GM11168 (cell line): ENCODE results near the gene CDCA4.

Experiments used
- in situ Hi-C: fragments of 300-500 bp; cut with MboI; formaldehyde crosslinking; loops from one replicate; pipeline ENCODE4 v1.12.0; 2022; ENCODE audit warnings: low sequenced_read_pairs; ENCODE audit not compliant: unreplicated experiment

CDCA4 gene

DNA sequence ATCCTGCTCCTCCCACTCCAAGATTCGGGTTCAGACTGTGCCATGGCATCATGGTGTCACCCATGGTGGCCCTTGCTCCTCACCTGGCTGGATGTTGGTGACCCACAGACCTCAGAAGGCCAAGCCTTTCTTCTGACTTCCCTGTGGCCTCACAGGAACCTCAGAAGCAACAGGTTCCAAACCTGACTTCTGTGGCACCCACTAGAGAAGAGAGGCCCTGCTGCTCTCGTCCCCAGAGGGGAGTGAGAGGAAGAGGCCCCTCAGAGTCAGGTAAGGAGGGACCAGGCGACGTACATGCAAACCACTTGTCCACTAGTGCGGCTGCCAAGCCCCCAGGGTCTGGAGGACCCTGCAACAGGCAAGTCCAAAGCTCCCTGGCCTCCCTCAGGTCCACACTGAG, 24.9 kb downstream of the CDCA4 start:
- in situ Hi-C loops, result no loop called here

DNA sequence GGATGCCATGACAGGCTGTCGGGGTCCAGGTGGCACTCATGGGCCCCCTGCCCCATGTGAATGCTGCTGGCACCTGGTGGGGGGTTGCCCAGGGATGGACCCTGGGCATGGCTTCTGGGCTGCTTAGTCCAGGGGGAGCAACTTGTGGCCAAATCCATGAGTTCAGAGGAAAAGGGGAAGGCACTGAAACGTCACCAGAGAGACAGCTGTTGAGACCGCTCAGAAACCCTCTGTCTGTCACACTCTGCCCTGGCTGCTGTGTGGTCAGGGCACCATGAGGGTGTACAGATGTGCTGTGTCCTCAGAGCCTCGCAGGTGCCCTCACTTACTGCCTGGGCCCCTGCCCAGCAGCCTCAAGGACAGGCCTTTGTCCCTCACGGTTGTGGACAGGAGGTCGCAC, 25.9 kb downstream of the CDCA4 start:
- in situ Hi-C loops, result no loop called here

DNA sequence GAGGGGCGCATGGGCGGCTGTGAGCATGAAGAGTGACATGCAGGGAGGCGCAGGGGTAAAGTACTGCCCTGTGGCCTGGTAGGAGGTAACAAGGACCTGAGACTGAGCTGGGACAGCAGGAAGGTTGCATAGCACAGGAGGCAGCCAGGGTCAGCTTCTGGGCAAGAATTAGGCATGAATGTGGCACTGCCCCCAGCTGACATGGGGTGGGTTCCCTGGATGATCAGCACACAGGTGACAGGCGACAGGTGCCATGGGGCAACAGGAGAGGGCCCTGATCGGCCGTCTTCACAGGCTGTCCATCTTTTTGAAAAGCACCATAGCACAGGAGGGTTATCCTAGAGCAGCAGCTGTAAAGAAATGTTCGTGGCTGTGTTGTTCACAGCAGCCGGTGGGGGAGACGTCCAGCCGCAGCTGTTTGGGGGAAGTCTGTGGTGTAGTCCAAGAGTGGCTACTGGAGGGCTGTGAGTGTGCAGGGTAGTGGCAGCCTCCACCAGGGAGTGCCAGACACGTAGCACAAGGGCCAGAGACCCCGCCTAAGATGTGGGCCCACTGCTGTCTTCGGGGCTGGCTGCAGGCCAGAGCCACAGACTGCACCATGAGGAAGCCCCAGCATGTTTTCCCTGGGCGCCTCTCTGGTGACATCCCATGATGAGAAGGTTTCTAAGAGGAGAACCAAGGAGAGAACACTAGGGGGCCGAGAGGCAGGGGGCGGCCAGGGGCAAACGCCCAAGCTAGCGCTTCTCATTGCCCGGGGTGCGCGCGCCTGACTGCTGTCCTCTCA, 26.9 kb downstream of the CDCA4 start:
- in situ Hi-C loops, result no loop called here

DNA sequence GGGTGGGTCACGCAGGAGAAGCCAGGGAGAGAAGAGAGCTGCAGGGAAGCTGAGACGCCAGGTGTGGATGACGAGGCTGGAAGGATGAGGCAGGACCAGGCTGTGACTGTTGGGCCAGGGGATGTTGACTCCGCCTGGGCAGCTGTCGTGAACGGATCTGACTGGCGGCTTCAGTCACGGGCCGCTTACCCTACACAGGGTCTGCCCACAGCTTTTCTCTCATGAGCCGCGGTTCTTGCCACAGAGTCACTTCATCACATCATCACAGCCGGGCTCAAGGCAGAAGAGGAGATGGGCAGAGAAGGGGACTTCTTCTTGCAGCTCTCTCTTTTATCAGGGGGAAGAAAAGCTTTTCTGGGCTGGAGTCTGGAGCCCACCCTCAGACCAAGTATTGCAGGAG, 27.6 kb downstream of the CDCA4 start:
- in situ Hi-C loops, result no loop called here

DNA sequence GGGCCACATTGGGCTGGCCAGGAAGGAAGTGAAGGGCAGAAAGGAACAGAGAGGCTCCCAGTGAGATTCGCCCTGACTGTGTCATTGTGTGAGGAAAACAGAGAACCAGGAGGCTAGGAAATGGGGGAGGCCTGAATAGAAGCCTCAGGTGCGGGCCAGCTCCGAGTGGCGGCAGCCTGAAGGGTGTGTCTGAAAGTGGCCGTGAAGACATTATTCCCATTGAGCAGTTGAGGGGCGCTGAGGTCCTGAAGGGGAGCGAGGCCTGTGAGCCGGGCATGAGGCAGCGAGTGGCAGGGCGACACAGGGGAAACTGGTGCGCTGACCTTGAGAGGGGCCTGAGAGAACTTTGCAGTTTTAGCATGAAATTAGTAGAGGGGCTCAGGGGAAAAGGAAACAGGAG, 28.4 kb downstream of the CDCA4 start:
- in situ Hi-C loops, result no loop called here

DNA sequence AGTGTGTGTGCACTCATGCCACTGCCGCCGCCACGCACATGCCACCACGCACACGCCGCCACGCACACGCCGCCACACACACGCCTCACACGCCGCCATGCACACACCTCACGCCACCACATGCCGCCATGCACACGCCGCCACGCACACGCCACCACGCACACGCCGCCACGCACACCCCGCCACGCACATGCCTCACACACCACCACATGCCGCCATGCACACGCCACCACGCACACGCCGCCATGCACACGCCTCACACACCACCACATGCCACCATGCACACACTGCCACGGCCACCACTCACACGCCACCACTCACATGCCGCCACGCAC, 29.0 kb downstream of the CDCA4 start:
- in situ Hi-C loops, result no loop called here

DNA sequence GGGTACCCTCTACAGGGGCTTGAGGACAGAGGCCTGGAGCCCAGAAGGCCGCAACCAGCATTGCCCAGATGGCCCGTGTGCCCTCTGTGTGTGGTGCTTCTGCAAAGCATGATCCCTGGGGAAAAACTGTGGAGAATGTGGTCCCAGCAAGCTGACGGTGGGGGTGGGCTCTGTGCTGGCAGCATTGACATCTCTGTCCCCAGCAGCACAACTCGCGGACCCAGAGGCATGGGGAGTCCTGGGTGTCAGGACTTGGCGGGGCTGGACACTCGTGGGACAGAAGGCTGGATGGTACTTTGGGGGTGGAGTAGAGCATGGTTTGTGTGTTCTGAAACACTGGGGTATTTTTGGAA, 31.0 kb downstream of the CDCA4 start:
- in situ Hi-C loops, result no loop called here

DNA sequence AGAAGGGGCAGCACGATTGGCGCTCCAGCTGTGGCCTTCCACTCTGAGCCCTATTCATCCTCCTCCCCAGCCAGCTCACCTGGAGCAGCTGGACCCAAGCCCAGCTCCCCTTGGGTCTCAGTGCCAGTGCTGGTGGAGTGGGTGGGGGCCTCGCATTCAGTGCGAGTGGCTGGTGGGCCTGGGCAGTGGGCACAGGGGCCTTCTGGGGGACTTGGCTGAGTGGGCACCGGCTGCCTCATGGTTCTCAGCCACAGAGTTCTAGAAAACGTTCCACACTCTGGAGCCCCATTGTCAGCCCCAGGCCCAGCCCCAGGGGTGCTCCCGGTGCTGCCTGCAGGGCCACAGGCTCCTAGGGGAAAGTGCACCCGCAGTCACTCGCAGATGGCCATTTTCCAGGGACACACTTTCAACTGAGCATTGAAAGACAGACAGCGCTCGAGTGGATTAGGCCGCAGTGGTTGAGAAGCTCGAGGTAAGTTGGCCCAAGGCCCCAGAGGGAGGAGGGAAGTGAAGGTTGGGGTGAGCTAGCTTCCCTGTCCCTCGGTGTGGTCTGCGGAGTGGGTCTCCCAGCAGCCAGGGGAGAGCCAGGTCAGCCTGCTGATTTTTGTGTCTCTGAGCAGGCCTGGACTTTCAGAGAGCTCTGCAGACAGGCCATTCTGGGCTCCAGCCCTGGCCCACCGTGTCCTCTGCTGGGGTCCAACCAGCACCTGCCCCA, 31.5 kb downstream of the CDCA4 start:
- in situ Hi-C loops, result no loop called here

DNA sequence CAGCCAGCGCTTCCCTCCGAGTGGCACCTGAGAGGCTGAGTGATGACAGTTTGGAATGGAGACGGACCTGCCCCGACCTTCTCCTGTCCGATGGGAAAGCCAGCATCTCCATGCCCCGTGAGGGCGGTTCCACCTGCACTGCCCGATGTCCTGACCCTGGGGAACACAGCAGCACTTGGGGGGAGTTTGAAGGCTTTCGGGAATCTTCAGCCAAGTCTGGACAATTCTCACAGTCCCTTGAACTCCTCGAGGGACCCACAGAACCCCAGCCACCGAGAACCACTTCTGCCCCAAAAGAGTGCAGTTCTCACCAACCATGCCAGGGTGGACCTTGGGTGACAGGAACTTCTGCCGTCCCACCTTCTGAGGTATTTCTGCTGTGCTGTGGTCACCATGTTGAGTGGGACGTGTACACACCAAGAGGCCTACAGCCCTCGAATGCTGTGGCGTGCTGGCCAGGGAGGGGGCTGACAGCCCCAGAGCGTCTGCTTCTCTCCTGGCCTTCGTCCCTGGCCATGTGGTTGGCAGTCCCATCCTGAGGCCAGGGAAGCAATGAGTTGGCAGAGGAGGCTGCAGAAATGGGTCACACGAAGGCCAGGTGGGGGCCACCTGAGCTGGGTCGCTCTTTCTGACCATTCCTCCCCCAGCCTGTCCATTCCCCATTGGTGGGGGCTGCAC, 34.3 kb downstream of the CDCA4 start:
- in situ Hi-C loops, result no loop called here

DNA sequence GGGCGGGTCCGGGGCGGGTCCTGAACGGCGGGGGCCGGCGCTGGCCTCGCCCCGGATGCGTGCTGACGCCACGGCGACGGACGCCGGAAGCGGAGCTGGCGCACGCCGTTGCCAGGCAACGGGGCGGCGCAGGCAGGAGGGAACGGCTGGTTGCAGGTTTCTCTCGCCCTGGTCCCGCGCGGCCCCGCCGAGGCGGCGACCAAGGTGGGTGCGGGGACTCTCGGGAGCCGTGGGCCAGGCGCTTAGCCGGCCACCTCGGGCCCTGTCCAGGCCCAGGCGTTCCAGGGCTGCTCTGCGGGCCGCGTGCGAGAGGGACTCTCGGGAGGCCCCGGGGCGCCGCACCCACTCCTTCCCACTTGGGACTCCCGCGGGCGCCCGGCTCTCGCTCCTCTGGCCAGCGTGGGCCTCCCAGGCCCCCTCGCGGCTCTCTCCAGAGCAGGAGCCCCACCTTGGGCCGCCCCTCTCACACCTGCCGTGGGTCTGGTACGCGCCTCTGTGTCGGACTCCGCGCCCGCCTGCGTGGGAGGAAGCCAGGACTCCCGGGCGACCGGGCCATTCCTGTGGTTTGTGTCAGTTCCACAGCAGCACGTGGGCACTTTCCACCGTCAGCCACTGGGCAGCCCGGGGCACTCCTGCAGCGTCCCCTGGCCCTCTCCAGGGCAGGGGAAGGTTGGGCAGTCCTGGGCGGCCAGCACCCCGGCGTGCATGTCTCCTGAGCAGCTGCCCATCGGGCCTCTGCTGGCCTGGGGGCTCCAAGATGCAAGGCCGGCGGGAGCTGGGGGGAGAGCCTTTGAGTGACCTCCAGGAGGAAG, 35.0 kb downstream of the CDCA4 start, which contains the start of gene CLBA1:
TSS of gene CLBA1 (plus strand) at position 114 of the 812 bp plus-strand sequence. CDS start at position 758, 644 bp downstream.
- in situ Hi-C loops, result no loop called here

DNA sequence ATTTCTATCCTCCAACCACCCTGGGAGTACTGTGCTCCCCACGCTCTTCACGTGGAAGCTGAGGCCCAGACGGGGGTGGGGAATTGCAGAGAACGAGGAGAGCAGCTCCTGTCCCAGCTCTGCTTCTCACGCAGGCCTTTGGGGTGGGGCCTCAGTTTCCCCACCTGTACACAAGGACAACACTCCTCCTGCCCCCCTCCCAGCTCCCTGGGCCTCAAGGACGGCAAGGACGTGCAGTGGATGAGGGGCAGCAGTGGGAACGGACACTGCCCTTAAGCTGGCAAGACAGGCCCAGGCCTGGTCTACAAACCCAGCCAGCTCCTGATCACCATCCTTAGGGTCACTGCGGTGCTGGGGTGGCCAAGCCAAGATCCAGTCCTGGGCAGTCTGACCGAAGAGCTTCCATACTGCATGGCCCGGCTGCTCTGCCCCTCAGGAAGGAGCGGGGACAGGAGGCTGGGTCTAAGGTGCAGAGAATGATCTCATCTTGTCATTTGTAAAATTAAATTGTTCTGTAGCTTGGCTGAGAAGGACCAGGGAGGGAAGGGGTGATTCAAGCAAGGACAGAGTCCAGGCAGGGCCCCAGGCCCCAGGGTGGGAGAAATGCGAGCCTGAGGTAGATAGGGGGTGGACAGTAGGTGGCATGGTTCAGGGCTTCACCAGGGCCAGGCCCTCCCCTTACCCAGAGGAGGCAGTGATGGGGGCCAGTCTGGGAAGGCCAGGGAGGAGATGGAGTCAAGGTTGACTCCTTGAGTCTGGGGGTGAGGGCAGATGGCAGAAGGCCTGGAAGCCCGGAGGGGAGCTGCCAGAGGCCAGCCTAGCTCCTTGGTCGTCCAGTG, 36.6 kb downstream of the CDCA4 start:
- in situ Hi-C loops, result no loop called here

DNA sequence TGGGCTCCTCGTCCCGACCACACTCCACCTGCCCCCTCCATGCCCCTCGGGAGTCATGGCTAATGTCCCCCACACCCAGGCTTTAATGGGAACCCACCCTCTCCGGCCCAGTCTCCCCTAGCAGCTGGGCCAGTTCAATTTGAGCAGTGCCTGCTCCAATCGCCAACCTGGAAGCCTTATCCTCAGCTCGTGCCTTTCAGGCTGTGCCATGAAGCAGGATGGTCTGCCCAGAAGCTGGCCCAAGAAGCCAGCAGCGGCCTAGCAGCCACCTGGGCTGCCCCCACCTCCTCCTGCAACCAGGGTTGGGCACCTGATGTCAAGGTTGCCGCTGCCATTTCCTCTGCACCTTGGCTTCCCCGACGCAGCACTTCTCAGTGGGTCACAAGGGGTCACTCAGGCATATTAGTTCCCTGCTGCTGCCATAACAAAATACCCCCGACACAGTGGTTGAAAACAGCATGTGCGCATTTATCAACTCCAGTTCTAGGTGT, 37.6 kb downstream of the CDCA4 start:
- in situ Hi-C loops, result no loop called here

DNA sequence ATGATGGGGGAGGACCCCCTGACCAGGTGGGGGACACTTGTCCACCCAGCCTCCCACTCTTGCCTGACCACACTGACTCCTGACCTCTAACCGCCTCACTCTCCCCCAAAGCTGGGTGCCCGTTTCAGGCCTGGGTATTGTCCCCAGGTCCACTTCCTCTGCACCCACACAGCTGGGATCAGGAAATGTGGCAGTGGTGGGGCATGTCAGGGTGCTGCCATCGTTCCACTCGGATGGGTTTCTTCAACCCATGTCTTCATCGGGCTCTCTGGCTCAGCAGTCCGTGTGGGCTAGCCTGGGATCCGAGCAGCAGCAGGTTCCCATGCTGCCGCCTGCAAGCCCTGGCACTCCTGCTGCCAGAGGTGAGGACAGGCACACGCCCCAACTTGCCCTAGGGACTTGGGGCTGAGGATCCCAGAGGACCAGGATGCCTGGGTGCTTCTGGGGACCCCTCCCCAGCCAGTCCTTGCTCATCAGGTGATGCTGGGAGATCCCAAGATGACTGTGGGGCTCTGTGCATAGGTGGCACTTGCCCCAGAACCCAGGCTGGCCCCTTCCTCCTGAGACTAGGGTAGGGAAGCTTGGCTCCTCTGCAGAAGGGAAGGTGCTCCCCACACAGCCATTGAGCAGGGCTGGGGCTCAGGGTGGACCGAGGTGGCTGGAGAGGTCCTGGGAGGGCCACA, 38.2 kb downstream of the CDCA4 start:
- in situ Hi-C loops, result no loop called here

DNA sequence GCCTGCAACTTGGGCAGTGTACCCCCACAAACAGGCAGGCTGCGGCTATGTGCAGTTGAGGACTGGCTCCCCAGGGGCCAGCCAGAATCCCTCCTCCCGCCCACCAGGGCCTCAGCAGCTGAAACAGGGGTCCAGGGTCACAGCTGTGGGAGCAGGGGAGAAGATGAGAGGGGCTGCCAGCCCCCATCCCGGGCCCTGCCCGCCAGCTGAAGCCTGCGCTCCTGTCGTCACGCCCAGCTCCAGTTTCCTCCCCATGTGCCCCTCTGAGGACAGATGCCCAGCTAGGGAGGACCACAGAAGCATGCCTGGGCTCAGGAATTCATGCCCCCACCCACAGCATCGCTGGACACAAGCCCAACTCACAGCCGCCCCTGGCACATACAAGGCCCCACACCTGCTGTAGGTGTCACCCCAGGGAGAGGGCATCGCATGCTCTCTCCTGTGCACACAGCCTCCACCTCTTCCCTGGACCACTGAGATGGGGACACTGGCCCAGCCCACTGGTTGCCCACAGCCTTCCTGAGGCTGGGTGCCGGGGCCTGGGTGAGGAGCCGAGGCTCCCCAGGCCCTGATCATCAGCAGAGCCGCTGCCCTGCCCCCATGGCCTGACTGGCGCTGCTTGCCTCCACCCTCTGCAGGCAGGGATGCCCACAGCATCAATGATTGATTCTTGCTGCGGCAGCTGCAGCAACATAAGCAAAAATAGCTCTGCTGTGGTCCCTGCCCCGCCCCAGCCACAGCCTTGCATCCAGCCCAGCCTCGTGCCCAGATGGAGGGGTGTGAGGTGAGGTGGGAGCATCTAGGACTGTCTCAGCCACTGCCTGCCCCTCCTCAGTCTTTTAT, 39.0 kb downstream of the CDCA4 start:
- in situ Hi-C loops, result no loop called here

DNA sequence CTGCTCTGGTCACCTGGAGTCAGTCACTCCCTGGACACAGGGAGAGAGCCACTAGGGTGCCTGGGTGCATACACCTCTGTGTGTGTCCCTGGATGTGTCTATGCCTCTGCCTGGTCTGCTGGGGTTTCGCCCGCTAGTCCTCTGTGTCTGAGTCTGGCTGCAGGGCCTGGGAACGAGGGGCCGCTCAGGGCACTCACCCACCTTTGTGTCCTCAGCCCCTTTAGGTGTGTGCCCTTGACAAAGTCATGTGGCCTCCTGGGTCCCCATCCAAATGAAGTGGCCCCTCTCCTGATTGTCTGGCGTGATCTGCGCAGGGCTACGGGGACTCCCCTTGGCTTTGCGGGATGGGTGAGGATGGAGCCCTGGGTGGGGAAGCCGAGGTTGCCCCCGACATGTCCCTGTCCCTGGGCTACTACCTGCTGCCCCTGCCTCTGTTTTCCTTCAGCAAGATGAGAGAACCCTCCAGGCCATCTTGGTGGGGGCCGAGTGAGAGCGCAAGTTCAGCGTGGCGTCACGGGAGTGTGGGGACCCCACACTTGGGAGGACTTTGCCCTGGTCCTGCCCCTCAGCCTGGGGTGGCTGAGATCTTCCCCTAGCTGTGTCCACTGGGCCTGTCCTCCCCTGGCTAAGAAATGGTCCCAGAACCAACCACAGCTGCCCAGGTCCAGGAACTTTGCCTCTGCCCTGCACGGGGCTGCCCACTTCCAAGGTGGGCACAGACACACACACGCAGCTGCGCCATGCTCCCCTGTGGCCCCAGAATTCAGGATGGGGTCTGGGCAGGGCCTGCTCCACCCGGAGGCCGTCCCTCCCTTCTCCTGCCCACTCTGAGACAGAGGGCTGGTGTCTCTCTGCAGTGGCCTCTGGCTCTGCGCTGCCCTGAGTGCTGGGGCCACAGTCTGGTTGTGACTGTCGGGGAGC, 40.0 kb downstream of the CDCA4 start:
- in situ Hi-C loops, result no loop called here

DNA sequence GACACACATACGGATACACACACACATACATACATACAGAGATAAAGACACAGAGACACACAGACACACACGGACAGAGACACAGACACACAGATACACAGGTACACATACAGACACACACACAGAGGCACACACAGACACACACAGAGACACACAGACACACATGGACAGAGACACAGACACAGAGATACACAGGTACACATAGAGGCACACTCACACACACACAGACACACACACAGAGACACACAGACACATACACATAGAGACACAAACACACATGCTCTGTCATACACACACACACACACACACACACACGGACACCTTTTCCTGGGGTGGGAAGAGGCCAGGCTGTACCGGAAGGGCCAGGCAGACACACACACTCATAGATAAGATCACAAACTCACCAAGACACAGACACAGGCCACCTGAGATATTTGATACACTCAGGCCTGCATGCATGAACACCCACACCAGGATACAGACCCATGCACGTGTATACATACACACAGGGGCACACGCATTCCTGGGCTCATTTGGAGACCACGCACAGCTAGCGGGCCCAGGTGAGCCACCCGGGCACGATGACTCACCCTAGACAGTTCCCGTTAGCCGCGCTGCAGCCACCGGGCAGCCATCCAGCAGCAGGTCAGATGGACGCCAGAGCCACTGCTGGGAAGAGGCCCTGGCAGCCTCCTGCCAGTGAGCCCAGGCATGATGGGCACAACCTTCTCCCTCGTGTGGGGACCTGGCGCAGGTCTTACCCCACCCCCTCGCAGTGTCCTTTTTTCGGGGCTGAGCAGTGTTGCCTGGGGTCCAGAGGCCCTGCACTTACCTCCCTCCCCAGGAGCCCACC, 40.9 kb downstream of the CDCA4 start:
- in situ Hi-C loops, result no loop called here
